Kidney capillary endothelial cell (primary cell): ENCODE measurements around the gene TRAF1.
A peak's percentile ranks its signal among the peaks of the same experiment; 100 is the strongest.

Experiments used
- DNase-seq: peaks from one replicate; pipeline ENCODE4 v3.0.0-alpha.2; 2018; ENCODE audit warnings: low spot score

Gene TRAF1

GRCh38 chr9:120889606-120890271 is 36.9 kb downstream of the TRAF1 start:
- DNase-seq, result no peak

GRCh38 chr9:120888626-120889025 is 38.0 kb downstream of the TRAF1 start:
- DNase-seq, result no peak

DNA sequence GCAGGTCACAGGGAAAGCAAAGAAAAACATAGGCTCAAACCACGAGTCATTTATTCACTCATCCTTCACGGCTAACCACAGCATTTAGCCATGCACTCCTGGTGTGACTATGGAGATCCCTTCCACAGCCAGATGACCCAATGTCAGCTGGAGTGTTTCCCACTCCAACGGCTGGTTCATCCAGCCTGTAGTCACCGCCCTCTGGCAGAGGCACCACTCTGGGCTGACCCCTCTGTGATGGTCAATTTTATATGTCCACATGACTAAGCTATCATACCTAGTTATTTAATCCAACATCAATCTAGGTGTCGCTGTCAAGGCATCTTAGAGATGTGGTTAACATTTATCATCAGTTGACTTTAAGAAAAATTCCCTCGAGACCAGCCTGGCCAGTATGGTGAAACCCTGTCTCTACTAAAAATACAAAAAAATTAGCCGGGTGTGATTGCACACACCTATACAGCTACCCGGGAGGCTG is 40.1 kb downstream of the TRAF1 start:
- no peak for DNase-seq

DNA sequence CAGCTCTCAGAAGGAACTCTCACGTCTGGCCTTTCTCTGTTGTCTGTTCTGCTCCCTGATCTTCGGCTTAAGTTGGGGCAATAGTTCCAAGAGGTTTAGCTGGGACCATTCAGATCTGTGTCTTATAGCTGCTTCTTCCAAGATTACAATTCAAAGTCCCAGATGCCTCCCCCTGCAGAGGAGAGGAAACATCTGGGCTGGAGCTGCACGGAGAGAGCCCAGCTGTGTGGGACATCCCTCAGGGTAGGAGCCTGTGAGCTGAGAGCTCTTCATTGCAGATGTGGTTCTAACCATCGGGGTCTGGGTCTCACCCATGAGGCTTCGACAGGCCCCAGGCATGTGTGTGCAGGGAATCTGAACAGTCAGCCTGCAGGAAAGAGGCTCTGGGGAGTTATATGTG is 40.6 kb downstream of the TRAF1 start:
- no peak for DNase-seq

DNA sequence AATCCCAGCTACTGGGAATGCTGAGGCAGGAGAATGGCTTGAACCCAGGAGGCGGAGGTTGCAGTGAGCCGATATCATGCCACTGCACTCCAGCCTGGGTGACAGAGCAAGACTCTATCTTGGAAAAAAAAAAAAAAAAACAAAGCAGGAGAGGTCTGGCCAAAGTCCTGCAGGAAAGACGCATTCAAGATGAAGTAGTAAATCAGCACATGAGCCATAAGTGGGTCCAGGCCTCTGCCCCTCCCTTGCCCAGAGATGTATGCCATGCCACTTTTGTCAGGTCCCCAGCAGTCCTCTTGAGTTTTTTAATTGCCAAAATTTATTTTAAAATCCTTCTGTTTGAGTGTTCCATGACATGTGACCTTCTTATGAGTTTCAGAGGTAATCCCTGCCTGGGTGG is 41.1 kb downstream of the TRAF1 start:
- no peak for DNase-seq

DNA sequence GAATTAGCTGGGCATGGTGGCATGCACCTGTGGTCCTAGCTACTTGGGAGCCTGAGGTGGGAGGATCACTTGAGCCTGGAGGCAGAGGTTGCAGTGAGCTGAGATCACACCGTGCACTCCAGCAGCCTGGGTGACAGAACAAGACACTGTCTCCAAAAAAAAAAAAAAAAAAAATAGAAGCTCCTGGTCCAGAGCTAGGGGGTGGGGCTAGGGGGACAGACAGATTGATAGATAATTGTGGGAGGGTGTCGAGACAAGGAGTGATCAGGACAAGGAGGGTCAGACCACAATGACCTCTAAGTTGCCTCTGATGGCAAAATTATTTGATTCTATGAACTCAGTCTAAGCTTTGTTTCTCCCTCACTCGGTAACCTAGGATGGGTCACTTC is 43.0 kb downstream of the TRAF1 start:
- DNase-seq, result no peak

DNA sequence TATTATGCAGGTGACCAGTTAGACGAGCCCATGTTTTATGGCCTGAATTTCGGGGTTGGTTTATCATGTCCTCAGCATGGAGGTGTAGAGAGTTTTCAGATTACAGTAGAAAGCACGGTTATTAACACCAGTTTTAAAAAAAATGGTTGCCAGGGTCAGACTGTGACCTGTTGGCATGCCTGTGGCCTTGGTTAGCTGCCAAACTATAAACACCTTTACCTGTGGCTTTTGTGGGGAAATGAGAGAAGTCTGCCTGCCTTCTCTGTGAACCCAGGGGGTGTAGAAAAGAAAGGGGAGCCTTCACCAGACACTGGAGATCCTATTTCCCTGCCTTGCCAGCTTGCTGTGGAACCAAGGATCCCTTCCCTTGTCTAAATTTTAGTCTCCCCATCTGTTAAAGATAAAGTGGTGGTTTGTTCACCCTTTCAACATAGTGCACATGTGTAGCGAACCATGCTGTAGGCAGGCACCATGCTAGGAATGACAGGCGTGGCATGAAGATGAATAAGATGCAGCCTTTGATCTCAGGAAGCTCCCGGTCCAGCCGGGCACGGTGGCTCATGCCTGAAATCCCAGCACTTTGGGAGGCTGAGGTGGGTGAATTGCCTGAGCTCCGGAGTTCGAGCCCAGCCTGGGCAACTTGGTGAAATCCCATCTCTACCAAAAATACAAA is 43.5 kb downstream of the TRAF1 start:
- DNase-seq, result no peak

DNA sequence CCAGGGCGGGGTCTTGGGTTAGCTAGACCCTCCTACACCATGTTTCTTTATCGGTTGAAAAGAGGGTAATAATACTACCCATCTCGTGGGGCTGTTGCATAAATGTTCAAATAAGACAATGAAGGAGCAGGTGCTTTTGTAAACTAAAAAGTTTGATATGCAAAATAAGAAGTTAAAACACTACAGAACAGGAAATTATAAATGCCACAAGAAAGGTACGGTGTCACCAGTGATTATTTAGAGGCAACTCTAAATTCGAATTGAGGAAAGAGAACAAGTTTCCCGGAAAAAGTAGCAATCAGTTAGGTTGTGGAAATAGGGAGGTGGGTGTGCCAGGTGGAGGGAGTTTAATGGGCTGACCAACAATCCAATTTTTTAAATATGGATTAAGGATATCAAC is 47.1 kb downstream of the TRAF1 start:
- DNase-seq, result no peak

DNA sequence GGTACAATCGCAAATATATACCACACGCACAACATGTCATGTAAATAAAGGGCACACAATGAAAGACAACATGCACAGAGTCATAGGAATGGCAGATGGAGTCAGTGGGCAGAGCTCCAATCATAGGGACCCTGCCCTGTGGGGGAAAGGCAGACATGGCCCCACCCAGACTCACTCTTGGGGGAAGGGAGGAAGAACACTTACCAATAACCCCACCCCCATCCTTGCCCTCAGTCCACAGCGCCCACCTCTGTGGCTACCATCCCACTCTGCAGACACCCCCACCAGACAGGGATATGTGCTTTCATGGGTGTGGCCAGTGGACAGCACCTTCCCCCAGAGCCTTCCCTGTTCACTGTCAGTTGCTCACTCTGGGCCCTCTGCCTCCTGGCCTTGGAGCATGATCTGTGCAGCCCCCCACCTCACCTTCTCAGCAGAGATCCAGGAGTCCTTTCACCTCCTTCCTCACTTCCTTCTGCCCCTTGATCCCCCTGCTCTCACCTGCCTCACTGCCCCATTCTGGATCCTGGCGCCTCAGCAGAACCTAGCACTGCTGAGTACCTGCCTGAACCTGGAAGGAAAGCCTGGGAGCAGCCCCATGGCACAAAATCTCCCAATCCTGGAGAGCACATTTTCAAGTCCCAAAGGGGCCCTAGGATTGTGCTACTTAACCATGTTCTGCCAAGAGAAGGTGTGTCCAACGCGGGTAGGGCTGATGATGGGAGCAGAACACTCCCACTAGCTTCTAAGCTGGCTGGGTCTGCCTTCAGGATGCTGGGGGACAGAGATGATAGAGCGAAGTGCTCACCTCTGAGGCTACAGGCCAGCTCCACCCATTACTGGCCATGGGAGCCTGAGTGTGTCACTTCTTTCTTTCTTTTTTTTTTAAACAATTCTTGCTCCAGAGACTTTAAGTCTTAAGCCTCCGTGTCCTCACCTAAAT is 48.1 kb downstream of the TRAF1 start:
- no peak for DNase-seq

DNA sequence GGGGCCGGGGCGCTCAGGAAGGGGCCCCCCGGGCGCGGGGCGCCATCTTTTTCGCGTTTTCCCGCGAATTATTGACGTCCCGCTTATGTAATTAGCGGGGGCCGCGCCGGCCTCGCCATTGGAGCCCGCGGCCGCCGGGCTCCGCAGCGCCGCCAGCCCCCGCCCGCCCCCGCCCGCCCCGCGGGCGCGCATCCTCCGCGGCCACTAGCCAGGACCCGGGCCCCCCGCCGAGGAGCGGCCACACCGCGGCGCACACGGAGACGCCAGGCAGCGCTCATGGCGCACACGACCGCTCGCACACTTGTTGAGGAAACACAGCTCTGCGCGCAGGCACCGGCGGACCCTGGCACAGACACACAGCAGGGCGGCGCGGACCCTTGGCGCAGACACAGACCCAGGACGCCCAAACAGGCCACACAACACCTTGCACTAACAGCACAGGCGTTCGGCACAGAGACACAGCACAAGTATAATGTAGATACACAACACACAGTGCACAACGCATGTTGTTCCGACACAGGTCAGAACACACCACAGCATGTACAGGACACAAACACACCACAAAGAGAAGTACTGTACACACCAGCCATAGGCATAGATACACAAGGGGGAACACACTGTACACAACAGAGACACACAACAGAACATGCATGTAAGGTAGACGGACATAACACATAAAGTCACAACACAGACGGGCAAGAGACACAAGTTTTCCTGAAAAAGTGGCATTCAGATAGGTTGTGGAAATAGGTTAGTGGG is 49.1 kb downstream of the TRAF1 start:
- DNase-seq, result peak; percentile 40

- DNase-seq, result peak; percentile 31
Observed at GRCh38 chr9:120876842-120877240, 49.8 kb downstream of the TRAF1 start, which contains the start of gene PHF19. PHF19 (minus strand) TSS chr9:120877188; CDS start chr9:120874741, 2,447 bp downstream.

- DNase-seq, result peak; percentile 85
Observed at GRCh38 chr9:120875954-120876841, 50.4 kb downstream of the TRAF1 start.

- no peak for DNase-seq
Observed at GRCh38 chr9:120875643-120875953, 51.0 kb downstream of the TRAF1 start.

DNA sequence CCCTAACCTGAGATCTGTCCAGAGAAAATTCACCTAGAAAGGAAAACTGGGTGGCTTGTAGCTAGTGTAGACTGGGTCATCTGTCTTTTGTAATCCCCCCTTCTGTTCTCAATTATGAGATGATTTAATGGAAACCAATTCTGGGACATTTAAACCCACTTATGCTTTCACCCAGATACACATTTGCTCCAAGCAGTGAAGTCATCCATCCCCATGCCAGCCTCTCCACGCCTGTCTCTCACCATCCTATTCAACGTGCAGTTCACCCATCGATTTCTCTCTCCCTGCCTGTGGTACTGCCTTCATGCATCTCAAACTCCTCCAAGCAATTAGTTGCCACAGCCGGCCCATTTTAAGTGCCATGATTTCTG is 51.4 kb downstream of the TRAF1 start:
- no peak for DNase-seq

DNA sequence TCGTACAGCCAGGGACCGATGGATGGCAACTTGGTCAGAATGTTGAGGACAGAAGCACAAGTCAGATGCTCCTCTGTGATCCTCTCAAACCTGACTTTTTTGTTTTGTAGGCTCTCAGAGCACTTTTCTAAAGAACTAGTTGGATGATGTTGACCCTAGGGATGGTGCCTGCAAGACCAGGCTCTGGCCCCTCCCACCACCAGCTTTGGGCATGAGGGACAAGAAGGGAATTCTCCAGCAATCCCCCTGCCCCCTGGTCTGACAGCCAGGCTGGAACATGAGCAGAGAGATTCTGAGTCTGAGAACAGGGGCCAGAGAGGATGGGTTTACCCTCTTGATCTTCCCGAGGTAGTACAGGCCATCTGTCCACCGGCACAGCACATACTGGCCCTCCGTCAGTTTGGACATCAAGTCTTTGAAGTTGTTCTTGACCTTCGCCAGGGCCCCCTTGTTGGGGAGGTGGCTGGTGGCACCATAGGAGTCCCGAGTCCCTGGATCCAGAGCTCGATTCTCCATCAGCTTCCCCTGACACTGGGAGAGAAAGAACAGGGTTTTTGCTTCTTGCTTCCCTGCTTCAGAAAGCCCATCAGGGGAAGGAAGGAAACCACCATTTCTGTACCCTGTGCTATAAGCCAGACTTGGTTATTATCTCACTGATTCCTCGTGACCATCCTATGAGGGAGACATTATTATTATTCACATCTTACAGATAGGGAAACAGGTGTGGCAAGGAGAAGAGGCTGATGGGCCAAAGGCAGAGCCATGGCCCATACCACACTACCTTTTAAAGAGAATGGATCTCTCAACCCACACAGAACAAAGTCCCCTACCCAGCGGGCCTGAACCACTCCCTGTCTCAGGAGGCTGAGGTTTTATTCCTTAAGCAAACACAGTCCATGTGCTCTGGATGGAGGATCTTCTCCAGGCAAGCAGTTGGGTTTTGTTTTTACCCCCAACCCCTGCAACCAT is 52.1 kb downstream of the TRAF1 start:
- DNase-seq, result no peak

GRCh38 chr9:120873512-120873911 is 53.1 kb downstream of the TRAF1 start:
- no peak for DNase-seq

- no peak for DNase-seq
Observed at GRCh38 chr9:120872791-120873502, 53.6 kb downstream of the TRAF1 start.

GRCh38 chr9:120870206-120870605 is 56.4 kb downstream of the TRAF1 start:
- DNase-seq, result no peak

DNA sequence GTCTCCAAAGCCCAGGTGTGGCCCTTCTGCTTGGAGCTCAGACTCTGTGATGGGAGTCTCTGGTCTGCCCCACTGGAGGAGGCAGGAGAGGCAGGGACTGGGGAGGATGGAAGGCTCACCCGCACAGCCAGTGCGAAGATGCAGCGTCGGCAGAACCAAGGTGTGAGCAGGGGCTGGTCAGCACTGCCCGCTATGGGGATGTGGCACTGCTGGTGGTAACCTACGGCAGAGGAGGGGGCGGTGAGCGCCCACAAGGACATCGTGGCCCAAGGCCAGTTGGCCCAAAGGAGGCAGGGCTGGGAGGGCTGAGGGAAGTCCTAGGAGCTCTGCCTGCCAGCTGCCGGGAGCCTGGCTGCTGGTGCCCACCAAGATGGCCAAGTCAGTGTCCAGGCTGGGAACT is 56.9 kb downstream of the TRAF1 start:
- no peak for DNase-seq
